Measurements from ENCODE around the gene MDM1. TPM values are rescaled to one million over a fixed set of nuclear protein-coding genes. Genes with fewer than 3 reads are reported as not detected.

MDM1 gene
- polyA plus RNA-seq, 3 donors = 6.7 to 10.9 (median 10.3) TPM

DNA sequence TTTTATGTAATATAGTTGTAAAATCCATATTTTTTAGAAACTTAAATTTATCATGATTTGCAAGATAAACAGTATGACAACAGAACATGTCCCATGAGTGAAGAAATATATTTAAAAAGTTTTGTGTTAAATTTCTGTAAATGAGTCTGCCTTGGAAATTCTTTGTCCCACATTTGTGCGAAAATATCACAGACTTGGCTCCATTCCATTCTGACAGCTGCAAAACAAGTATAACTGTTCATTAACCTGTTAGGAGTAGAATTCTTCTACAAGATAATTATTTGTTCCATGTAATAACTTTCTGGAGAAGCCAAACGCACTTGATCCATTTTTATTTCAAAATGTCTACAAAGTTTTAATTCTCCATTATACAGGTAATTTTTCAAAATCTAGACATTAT, 37.9 kb downstream of the MDM1 start:
- H3K36me3 ChIP-seq (replicated peaks in 1 of 2; ENCODE audit: control insufficient read depth in 1 of 2, insufficient read depth in 2 of 2, low read length in 2 of 2) = peaks cover 29 to 59% of the 10 kb centered on the region in 2 donors
- peaks cover 0 to under 1% (median 0%) of the 10 kb centered on the region in 7 donors for H3K9me3 Mint-ChIP-seq
- no peak overlapping the region for H2AFZ ChIP-seq (ENCODE audit: insufficient read depth, low read depth, low read length, poor library complexity, severe bottlenecking)
- intact Hi-C loops (cut with micrococcal nuclease) = no loop called here
- H3K4me3 ChIP-seq (replicated peaks in 1 of 3; ENCODE audit: low read depth in 2 of 3, low read length in 3 of 3) = no peak overlapping the region
- no peaks in the 10 kb centered on the region for H3K4me1 ChIP-seq (ENCODE audit: control insufficient read depth in 1 of 2, insufficient read depth in 2 of 2, low read length in 2 of 2)
- WGBS (ENCODE audit: insufficient coverage) = no CpG with 5 or more reads among the region's 2 CpGs
- H4K20me1 ChIP-seq (ENCODE audit: insufficient read depth, low read length) = no peaks in the 10 kb centered on the region
- H3K79me2 ChIP-seq (ENCODE audit: insufficient read depth, low read length) = no peaks in the 10 kb centered on the region
- no peak overlapping the region for H3K27ac Mint-ChIP-seq
- H3K27me3 Mint-ChIP-seq (ENCODE audit: low read depth in 3 of 3) = no peaks in the 10 kb centered on the region
- DNase-seq = no peak
- H3K36me3 Mint-ChIP-seq = peaks cover 32 to 44% of the 10 kb centered on the region in 2 donors
- H3K27ac ChIP-seq (ENCODE audit: low read depth in 1 of 2, low read length in 2 of 2) = no peak overlapping the region
- TF ChIP-seq, protein P1, sequence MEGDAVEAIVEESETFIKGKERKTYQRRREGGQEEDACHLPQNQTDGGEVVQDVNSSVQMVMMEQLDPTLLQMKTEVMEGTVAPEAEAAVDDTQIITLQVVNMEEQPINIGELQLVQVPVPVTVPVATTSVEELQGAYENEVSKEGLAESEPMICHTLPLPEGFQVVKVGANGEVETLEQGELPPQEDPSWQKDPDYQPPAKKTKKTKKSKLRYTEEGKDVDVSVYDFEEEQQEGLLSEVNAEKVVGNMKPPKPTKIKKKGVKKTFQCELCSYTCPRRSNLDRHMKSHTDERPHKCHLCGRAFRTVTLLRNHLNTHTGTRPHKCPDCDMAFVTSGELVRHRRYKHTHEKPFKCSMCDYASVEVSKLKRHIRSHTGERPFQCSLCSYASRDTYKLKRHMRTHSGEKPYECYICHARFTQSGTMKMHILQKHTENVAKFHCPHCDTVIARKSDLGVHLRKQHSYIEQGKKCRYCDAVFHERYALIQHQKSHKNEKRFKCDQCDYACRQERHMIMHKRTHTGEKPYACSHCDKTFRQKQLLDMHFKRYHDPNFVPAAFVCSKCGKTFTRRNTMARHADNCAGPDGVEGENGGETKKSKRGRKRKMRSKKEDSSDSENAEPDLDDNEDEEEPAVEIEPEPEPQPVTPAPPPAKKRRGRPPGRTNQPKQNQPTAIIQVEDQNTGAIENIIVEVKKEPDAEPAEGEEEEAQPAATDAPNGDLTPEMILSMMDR (IDR thresholded peaks at IDR 0.05) = no peak
- H3K4me3 Mint-ChIP-seq = no peak overlapping the region
- H3K4me2 ChIP-seq (replicated peaks; ENCODE audit: extremely low read depth, low read length, poor library complexity, severe bottlenecking) = no peak overlapping the region
- H3K9ac ChIP-seq (ENCODE audit: insufficient read depth, low read length, poor library complexity, severe bottlenecking) = no peak overlapping the region
- no peaks in the 10 kb centered on the region for H3K4me1 Mint-ChIP-seq
- H3K27me3 ChIP-seq (ENCODE audit: control insufficient read depth in 2 of 2, insufficient read depth in 2 of 2, low read length in 2 of 2) = no peaks in the 10 kb centered on the region
- no peaks in the 10 kb centered on the region for H3K9me3 ChIP-seq (replicated peaks in 1 of 2; ENCODE audit: control insufficient read depth in 1 of 2, insufficient read depth in 1 of 2, low read length in 2 of 2)

DNA sequence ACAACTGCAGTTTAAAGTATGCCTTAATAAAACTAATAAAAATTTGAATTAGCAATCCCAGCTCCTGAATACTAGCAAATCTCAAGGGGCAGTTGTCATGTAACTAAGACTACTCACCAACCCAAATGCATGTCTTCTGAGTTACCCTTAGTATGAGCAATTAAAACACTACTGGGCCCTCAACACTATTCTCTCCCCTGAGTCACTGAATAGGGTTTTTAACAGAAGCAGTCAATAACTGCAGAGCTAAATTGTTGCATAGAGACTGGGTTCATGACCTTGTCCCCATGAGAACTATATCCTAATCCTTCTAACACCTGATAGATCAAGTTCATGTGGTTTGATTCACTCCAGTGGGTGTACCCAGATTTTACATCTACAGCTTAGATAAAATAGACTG, 38.8 kb downstream of the MDM1 start:
- peaks cover 0 to 1% (median 0%) of the 10 kb centered on the region in 7 donors for H3K9me3 Mint-ChIP-seq
- H3K27me3 Mint-ChIP-seq (ENCODE audit: low read depth in 3 of 3) = no peaks in the 10 kb centered on the region
- intact Hi-C loops (cut with micrococcal nuclease) = no loop called here
- no peaks in the 10 kb centered on the region for H4K20me1 ChIP-seq (ENCODE audit: insufficient read depth, low read length)
- H3K4me1 ChIP-seq (ENCODE audit: control insufficient read depth in 1 of 2, insufficient read depth in 2 of 2, low read length in 2 of 2) = no peaks in the 10 kb centered on the region
- TF ChIP-seq, protein P1 (IDR thresholded peaks at IDR 0.05) = no peak
- H3K4me2 ChIP-seq (replicated peaks; ENCODE audit: extremely low read depth, low read length, poor library complexity, severe bottlenecking) = no peak overlapping the region
- no peaks in the 10 kb centered on the region for H3K79me2 ChIP-seq (ENCODE audit: insufficient read depth, low read length)
- H3K36me3 ChIP-seq (replicated peaks in 1 of 2; ENCODE audit: control insufficient read depth in 1 of 2, insufficient read depth in 2 of 2, low read length in 2 of 2) = peaks cover 25 to 51% of the 10 kb centered on the region in 2 donors
- H3K36me3 Mint-ChIP-seq = peaks cover 24 to 35% of the 10 kb centered on the region in 2 donors
- no peak overlapping the region for H3K9ac ChIP-seq (ENCODE audit: insufficient read depth, low read length, poor library complexity, severe bottlenecking)
- DNase-seq = no peak
- H3K4me1 Mint-ChIP-seq = no peaks in the 10 kb centered on the region
- no peak overlapping the region for H3K27ac ChIP-seq (ENCODE audit: low read depth in 1 of 2, low read length in 2 of 2)
- no peak overlapping the region for H3K4me3 Mint-ChIP-seq
- no peak overlapping the region for H3K4me3 ChIP-seq (replicated peaks in 1 of 3; ENCODE audit: low read depth in 2 of 3, low read length in 3 of 3)
- no peaks in the 10 kb centered on the region for H3K27me3 ChIP-seq (ENCODE audit: control insufficient read depth in 2 of 2, insufficient read depth in 2 of 2, low read length in 2 of 2)
- H2AFZ ChIP-seq (ENCODE audit: insufficient read depth, low read depth, low read length, poor library complexity, severe bottlenecking) = no peak overlapping the region
- H3K9me3 ChIP-seq (replicated peaks in 1 of 2; ENCODE audit: control insufficient read depth in 1 of 2, insufficient read depth in 1 of 2, low read length in 2 of 2) = no peaks in the 10 kb centered on the region
- H3K27ac Mint-ChIP-seq = no peak overlapping the region

Data from CD14-positive monocyte (primary cell).